ENCODE data around the gene CCN2. TPM values are rescaled to one million over a fixed set of nuclear protein-coding genes. Genes with fewer than 3 reads are reported as not detected.

The CCN2 gene
- total RNA-seq, 1 donor from 2014 or later, result 1,253 TPM

DNA sequence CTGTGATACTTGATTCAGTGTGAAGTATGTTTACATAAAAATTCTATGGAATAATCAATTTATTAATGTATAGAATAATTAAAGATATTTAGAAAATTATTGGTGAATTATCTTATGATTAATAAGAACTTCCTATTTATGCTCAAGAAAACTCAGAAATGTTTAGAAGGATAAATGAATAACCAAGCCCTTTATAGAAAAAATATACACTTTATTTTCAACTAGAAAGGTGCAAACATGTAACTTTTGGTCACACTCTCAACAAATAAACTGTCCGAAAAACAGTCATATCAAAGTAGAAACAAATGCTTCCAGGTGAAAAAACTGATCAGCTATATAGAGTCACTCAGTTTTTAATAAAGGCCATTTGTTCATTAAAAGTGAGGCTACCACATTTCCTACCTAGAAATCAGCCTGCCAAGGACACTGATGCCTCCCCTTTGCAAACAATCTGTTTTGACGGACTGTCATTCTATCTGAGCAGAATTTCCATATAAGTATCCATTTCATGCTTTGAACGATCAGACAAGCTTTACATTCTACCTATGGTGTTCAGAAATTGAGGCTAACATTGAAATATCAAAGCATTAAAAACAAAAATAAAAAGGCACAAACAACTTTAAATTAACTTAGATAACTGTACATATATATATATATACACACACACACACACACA is 3.0 kb downstream of the CCN2 start:
- TF ChIP-seq, protein P1, sequence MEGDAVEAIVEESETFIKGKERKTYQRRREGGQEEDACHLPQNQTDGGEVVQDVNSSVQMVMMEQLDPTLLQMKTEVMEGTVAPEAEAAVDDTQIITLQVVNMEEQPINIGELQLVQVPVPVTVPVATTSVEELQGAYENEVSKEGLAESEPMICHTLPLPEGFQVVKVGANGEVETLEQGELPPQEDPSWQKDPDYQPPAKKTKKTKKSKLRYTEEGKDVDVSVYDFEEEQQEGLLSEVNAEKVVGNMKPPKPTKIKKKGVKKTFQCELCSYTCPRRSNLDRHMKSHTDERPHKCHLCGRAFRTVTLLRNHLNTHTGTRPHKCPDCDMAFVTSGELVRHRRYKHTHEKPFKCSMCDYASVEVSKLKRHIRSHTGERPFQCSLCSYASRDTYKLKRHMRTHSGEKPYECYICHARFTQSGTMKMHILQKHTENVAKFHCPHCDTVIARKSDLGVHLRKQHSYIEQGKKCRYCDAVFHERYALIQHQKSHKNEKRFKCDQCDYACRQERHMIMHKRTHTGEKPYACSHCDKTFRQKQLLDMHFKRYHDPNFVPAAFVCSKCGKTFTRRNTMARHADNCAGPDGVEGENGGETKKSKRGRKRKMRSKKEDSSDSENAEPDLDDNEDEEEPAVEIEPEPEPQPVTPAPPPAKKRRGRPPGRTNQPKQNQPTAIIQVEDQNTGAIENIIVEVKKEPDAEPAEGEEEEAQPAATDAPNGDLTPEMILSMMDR (IDR thresholded peaks at IDR 0.05; ENCODE audit: insufficient read depth, low read depth, low read length), result no peak
- TF ChIP-seq EZH2 (IDR thresholded peaks at IDR 0.05; ENCODE audit: insufficient read depth, low read length), result no peak
- peak overlapping the region; percentile 98 for H3K9ac ChIP-seq (ENCODE audit: low read length)
- peaks cover 28% of the 10 kb centered on the region for H3K4me1 Mint-ChIP-seq (ENCODE audit: low read depth, unreplicated experiment)

DNA sequence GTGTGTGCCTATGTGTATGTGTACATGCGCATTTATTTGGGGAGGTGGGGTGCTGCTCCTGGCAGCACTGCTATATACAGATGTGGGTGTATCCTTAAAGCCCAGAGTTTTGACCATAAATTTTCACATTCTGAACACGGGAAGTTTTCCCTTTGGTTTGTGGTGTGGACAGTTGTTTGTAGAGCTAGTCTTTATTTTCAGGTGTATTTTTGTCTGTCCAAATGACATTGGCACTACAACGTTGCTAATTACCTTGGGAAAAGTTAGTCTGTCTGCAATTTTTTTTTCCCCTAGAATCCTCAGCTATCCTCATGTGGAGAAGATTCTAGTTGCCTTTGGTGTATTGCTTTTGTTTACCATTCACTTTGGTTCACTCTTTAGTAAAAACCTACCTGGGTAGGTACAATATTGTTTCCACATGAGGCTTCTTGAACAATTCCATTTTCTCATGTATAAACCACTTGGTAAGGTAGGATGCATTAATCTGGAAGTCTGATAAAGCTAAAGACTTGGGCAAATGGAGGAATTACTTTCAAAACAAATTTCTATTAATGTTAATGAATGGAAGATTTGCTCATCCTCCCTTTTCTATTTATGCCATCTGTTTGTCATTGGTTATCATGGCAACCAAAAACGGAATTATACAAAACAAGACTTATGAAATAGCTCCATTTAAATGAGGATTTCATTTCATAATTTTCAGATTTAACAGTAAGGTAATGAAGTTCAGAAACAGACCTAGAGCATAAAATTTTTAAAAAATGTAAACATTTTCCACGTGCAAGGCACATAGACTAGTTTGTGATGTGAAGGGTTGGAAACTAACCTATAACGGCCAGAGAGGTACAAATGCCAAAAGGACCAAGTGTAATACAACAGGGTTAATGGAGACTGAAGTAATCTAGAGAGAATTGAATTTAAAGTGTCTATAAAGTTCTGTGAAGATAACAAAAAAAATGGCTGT is 3.9 kb downstream of the CCN2 start:
- Histone ChIP-seq H3K27me3 (ENCODE audit: insufficient read depth, low read length) (no peaks in the 10 kb centered on the region), H3K4me2 (ENCODE audit: low read length) (peak overlapping the region; percentile 86), H3K4me1 (ENCODE audit: insufficient read depth, low read length) (peaks cover 8% of the 10 kb centered on the region), H3K36me3 (ENCODE audit: insufficient read depth, low read length) (peaks cover 9% of the 10 kb centered on the region), H3K9ac (ENCODE audit: low read length) (peak overlapping the region; percentile 98), H4K20me1 (ENCODE audit: insufficient read depth, low read length) (peaks cover 40% of the 10 kb centered on the region), H3K79me2 (ENCODE audit: insufficient read depth, low read length) (peaks cover 23% of the 10 kb centered on the region), H3K9me3 (ENCODE audit: insufficient read depth, low read depth, low read length) (no peaks in the 10 kb centered on the region), H2AFZ (ENCODE audit: low read depth, low read length) (no peak overlapping the region), H3K27ac (ENCODE audit: low read depth, low read length) (peak overlapping the region; percentile 36), H3K4me3 (ENCODE audit: insufficient read depth, low read depth, low read length) (peak overlapping the region; percentile 91)
- peak overlapping the region; percentile 81 for H3K4me3 Mint-ChIP-seq (ENCODE audit: unreplicated experiment)
- no peaks in the 10 kb centered on the region for H3K9me3 Mint-ChIP-seq (ENCODE audit: unreplicated experiment)
- peaks cover 20% of the 10 kb centered on the region for H3K4me1 Mint-ChIP-seq (ENCODE audit: low read depth, unreplicated experiment)
- H3K27ac Mint-ChIP-seq (ENCODE audit: unreplicated experiment), result peak overlapping the region; percentile 79
- H3K36me3 Mint-ChIP-seq (ENCODE audit: low read depth, unreplicated experiment), result peaks cover 14% of the 10 kb centered on the region
- FAIRE-seq (peak; percentile 91), DNase-seq (ENCODE audit: low read depth) (peak; percentile 73)
- TF ChIP-seq EZH2 (IDR thresholded peaks at IDR 0.05; ENCODE audit: insufficient read depth, low read length), result no peak
- TF ChIP-seq, protein P1 (IDR thresholded peaks at IDR 0.05; ENCODE audit: insufficient read depth, low read depth, low read length), result no peak
- no peaks in the 10 kb centered on the region for H3K27me3 Mint-ChIP-seq (ENCODE audit: low read depth, unreplicated experiment)

More for the DNA sequence above, 3.0 kb downstream of the CCN2 start:
- Histone ChIP-seq H2AFZ (ENCODE audit: low read depth, low read length) (no peak overlapping the region), H3K4me3 (ENCODE audit: insufficient read depth, low read depth, low read length) (peak overlapping the region; percentile 91), H3K27ac (ENCODE audit: low read depth, low read length) (peak overlapping the region; percentile 87), H3K9me3 (ENCODE audit: insufficient read depth, low read depth, low read length) (no peaks in the 10 kb centered on the region), H3K4me2 (ENCODE audit: low read length) (peak overlapping the region; percentile 86), H3K27me3 (ENCODE audit: insufficient read depth, low read length) (no peaks in the 10 kb centered on the region), H3K79me2 (ENCODE audit: insufficient read depth, low read length) (peaks cover 23% of the 10 kb centered on the region), H3K36me3 (ENCODE audit: insufficient read depth, low read length) (peaks cover 9% of the 10 kb centered on the region), H4K20me1 (ENCODE audit: insufficient read depth, low read length) (peaks cover 40% of the 10 kb centered on the region), H3K4me1 (ENCODE audit: insufficient read depth, low read length) (peaks cover 12% of the 10 kb centered on the region)
- FAIRE-seq (peak; percentile 26), DNase-seq (ENCODE audit: low read depth) (peak; percentile 58)
- H3K36me3 Mint-ChIP-seq (ENCODE audit: low read depth, unreplicated experiment), result peaks cover 14% of the 10 kb centered on the region
- peak overlapping the region; percentile 93 for H3K27ac Mint-ChIP-seq (ENCODE audit: unreplicated experiment)
- no peaks in the 10 kb centered on the region for H3K9me3 Mint-ChIP-seq (ENCODE audit: unreplicated experiment)
- H3K27me3 Mint-ChIP-seq (ENCODE audit: low read depth, unreplicated experiment), result no peaks in the 10 kb centered on the region
- peak overlapping the region; percentile 92 for H3K4me3 Mint-ChIP-seq (ENCODE audit: unreplicated experiment)
